Osteoblast (primary cell): ENCODE measurements around the gene GCDH. TPM values are rescaled to one million over a fixed set of nuclear protein-coding genes. Genes with fewer than 3 reads are reported as not detected.
A peak's percentile ranks its signal among the peaks of the same experiment; 100 is the strongest.

ENCODE experiments used
- DNase-seq: peaks from one replicate; pipeline ENCODE4 v3.0.0; 2011; ENCODE audit warnings: low spot score, mixed read lengths; ENCODE audit not compliant: insufficient read length; ENCODE audit errors: missing footprints
- H2AFZ ChIP-seq: 2 replicates; pipeline ENCODE4 v1.6.0; 2011; ENCODE audit warnings: mild to moderate bottlenecking, low read length
- H3K27ac ChIP-seq: 2 replicates; pipeline ENCODE4 v1.5.1; 2011; ENCODE audit warnings: mild to moderate bottlenecking, low read depth, low read length, moderate library complexity
- H3K27me3 ChIP-seq: 2 replicates; pipeline ENCODE4 v1.6.0; 2012; ENCODE audit warnings: mild to moderate bottlenecking, control low read depth, inconsistent platforms, low read length, moderate library complexity; ENCODE audit not compliant: insufficient read depth
- H3K36me3 ChIP-seq: 2 replicates; pipeline ENCODE4 v1.5.1; 2011; ENCODE audit warnings: mild to moderate bottlenecking, low read length, control low read depth, moderate library complexity; ENCODE audit not compliant: insufficient read depth
- H3K4me1 ChIP-seq: 2 replicates; pipeline ENCODE4 v1.5.1; 2011; ENCODE audit warnings: mild to moderate bottlenecking, low read length, control low read depth, moderate library complexity; ENCODE audit not compliant: insufficient read depth
- H3K4me2 ChIP-seq: 2 replicates; pipeline ENCODE4 v1.6.0; 2011; ENCODE audit warnings: mild to moderate bottlenecking, low read length; ENCODE audit not compliant: insufficient read depth
- H3K4me3 ChIP-seq: fragments of 200-600 bp; sonication (generic); 3 replicates; pipeline ENCODE4 v1.5.1; 2012; ENCODE audit warnings: mild to moderate bottlenecking, low read length, inconsistent platforms; ENCODE audit not compliant: insufficient read depth
- H3K79me2 ChIP-seq: 2 replicates; pipeline ENCODE4 v1.6.0; 2012; ENCODE audit warnings: mild to moderate bottlenecking, low read length, control low read depth, inconsistent platforms; ENCODE audit not compliant: insufficient read depth
- H3K9me3 ChIP-seq: 2 replicates; pipeline ENCODE4 v1.5.1; 2011; ENCODE audit warnings: low read depth, low read length, control low read depth
- H4K20me1 ChIP-seq: 2 replicates; pipeline ENCODE4 v1.6.0; 2012; ENCODE audit warnings: mild to moderate bottlenecking, low read length, control low read depth; ENCODE audit not compliant: insufficient read depth
- total RNA-seq: library from RNA; depleted of rRNA; stranded (reverse); fragments of >200 nt; gene quantifications from 2 replicates; pipeline ENCODE4 v1.2.3, GENCODE V29; 2012
- TF ChIP-seq, protein P1 (sequence below): IDR thresholded peaks from 2 replicates; pipeline ENCODE4 v1.5.1; 2011; ENCODE audit warnings: mild to moderate bottlenecking, low read depth, low read length, moderate library complexity; ENCODE audit errors: extremely low read depth

Gene GCDH
- total RNA-seq, 1 donor, result 31.1 TPM

DNA sequence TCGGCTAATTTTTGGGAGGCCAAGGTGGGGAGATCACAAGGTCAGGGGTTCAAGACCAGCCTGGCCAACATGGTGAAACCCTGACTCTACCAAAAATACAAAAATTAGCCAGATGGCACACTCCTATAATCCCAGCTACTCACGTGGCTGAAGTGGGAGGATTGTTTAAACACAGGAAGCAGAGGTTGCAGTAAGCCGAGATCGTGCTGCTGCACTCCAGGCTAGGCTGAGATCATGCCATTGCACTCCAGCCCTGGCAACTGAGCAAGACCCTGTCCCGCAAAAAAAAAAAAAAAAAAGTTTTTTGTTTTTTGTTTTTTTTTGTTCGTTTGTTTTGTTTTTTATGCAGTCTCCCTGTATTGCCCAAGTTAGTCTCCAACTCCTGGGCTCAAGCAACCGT is 31.4 kb upstream of the GCDH start:
- H3K4me3 ChIP-seq, result no peak overlapping the region
- H3K27me3 ChIP-seq, result no peaks in the 10 kb centered on the region
- no peak overlapping the region for H2AFZ ChIP-seq
- H3K9me3 ChIP-seq, result no peaks in the 10 kb centered on the region
- H3K4me2 ChIP-seq, result no peak overlapping the region
- H3K36me3 ChIP-seq, result no peaks in the 10 kb centered on the region
- DNase-seq, result no peak
- no peaks in the 10 kb centered on the region for H3K79me2 ChIP-seq
- no peak overlapping the region for H3K27ac ChIP-seq
- no peaks in the 10 kb centered on the region for H4K20me1 ChIP-seq
- TF ChIP-seq, protein P1, sequence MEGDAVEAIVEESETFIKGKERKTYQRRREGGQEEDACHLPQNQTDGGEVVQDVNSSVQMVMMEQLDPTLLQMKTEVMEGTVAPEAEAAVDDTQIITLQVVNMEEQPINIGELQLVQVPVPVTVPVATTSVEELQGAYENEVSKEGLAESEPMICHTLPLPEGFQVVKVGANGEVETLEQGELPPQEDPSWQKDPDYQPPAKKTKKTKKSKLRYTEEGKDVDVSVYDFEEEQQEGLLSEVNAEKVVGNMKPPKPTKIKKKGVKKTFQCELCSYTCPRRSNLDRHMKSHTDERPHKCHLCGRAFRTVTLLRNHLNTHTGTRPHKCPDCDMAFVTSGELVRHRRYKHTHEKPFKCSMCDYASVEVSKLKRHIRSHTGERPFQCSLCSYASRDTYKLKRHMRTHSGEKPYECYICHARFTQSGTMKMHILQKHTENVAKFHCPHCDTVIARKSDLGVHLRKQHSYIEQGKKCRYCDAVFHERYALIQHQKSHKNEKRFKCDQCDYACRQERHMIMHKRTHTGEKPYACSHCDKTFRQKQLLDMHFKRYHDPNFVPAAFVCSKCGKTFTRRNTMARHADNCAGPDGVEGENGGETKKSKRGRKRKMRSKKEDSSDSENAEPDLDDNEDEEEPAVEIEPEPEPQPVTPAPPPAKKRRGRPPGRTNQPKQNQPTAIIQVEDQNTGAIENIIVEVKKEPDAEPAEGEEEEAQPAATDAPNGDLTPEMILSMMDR, result no peak
- H3K4me1 ChIP-seq, result no peaks in the 10 kb centered on the region

DNA sequence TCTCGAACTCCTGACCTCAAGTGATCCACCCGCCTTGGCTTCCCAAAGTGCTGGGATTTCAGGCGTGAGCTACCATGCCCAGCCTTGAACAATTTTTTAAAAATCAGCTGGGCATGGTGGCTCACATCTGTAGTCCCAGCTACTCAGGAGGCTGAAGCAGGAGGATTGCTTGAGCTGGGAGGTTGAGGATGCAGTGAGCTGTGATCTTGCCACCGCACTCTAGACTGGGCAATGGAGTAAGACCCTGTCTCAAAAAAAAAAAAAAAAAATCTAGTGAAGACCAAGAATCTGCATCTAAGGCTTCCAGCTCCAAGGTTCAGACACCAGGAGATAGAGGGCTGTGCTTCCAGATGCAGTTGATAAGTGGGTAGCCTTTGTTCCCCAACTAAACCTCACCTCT is 26.8 kb upstream of the GCDH start:
- H3K9me3 ChIP-seq, result no peaks in the 10 kb centered on the region
- H2AFZ ChIP-seq, result no peak overlapping the region
- H3K27ac ChIP-seq, result no peak overlapping the region
- peak; percentile 64 for DNase-seq
- TF ChIP-seq, protein P1, result no peak
- no peaks in the 10 kb centered on the region for H3K27me3 ChIP-seq
- no peak overlapping the region for H3K4me3 ChIP-seq
- no peaks in the 10 kb centered on the region for H3K36me3 ChIP-seq
- H3K4me2 ChIP-seq, result no peak overlapping the region
- H3K79me2 ChIP-seq, result no peaks in the 10 kb centered on the region
- no peaks in the 10 kb centered on the region for H3K4me1 ChIP-seq
- H4K20me1 ChIP-seq, result no peaks in the 10 kb centered on the region

DNA sequence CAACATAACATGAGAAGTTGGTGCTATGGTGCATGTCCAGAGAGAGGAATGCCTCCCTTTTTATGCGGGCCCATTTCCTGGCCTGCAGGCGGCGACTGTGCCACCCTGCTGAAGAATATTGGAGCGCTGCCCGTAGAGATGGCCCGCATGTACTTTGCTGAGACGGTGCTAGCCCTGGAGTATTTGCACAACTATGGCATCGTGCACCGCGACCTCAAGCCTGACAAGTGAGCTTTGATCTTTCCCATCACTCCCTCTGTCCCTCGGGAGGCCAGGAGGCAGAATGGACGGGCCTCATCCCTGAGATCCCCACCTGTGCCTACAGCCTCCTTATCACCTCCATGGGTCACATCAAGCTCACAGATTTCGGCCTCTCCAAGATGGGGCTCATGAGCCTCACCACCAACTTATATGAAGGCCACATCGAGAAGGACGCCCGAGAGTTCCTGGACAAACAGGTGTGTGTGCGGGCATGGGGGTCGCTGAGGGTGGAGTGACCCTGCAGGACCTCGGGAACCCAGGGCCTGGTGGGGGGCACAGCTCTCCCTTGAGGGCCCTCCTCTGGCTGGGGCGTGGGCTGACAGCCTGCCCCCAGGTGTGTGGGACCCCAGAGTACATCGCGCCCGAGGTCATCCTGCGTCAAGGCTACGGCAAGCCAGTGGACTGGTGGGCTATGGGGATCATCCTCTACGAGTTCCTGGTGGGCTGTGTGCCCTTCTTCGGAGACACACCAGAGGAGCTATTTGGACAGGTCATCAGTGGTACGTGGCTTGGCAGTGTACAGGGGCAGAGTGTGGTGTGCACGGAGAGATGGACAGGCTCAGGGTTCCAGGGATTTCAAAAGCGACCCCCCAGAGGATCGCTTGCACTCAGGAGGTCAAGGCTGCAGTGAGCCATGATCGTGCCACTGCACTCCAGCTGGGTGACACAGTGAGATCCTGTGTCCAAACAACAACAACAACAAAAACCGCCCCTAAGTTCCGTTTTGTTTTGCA is 25.9 kb upstream of the GCDH start:
- Histone ChIP-seq H2AFZ (no peak overlapping the region), H3K27me3 (no peaks in the 10 kb centered on the region), H4K20me1 (no peaks in the 10 kb centered on the region), H3K27ac (no peak overlapping the region), H3K4me1 (no peaks in the 10 kb centered on the region), H3K79me2 (no peaks in the 10 kb centered on the region), H3K4me3 (no peak overlapping the region), H3K36me3 (no peaks in the 10 kb centered on the region), H3K4me2 (no peak overlapping the region), H3K9me3 (no peaks in the 10 kb centered on the region)
- DNase-seq, result peak; percentile 75
- TF ChIP-seq, protein P1, result no peak

DNA sequence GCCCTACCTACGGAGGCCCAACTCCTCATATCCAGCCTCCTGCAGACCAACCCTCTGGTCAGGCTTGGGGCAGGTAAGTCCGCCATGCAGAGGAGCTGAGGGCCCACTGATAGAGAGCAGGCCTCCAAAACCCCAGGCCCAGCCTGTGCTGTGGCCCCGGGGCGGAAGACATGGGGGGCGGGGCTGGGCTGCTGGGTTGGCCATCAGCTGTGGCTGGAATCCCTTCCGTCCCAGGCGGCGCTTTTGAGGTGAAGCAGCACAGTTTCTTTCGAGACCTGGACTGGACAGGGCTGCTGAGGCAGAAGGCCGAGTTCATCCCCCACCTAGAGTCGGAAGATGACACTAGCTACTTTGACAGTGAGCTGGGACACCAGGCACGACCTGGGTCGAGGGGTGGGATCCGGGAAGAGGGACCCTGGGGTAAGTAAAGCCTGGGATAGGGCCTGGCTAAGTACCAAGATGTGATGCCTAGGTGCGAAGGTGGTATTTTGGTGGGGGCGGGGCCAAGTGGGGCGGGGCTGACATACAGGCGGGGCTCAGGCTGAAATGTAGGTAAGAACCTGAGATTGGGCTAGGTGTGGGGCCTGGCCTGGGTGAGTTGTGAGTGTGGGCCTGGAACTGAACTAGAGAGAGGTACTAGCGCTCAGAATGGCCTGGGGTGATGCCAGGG is 25.1 kb upstream of the GCDH start:
- Histone ChIP-seq H3K4me1 (no peaks in the 10 kb centered on the region), H3K4me2 (no peak overlapping the region), H3K36me3 (no peaks in the 10 kb centered on the region), H3K27me3 (no peaks in the 10 kb centered on the region), H3K9me3 (no peaks in the 10 kb centered on the region), H4K20me1 (no peaks in the 10 kb centered on the region), H3K27ac (no peak overlapping the region), H3K4me3 (no peak overlapping the region), H3K79me2 (no peaks in the 10 kb centered on the region), H2AFZ (no peak overlapping the region)
- TF ChIP-seq, protein P1, result no peak
- DNase-seq, result peak; percentile 60
